Hematopoietic multipotent progenitor cell treated with erythropoietin and hydrocortisone succinate and interleukin-3 and kit ligand, for 8 days (in vitro differentiated cells): ENCODE data around the gene BPIFB2.
A peak's percentile ranks its signal among the peaks of the same experiment; 100 is the strongest.

Experiments used
- DNase-seq: peaks from one replicate; pipeline ENCODE4 v3.0.0-alpha.2; 2015

Gene BPIFB2

GRCh38 chr20:32986331-32986966 is 21.1 kb upstream of the BPIFB2 start:
- no peak for DNase-seq

- no peak for DNase-seq
Measured at GRCh38 chr20:32987044-32987825, 20.3 kb upstream of the BPIFB2 start.

- DNase-seq: no peak
Measured at GRCh38 chr20:32988008-32988407, 19.5 kb upstream of the BPIFB2 start.

- no peak for DNase-seq
Measured at GRCh38 chr20:32989507-32990283, 17.8 kb upstream of the BPIFB2 start.

GRCh38 chr20:32990426-32990825 is 17.1 kb upstream of the BPIFB2 start:
- DNase-seq: no peak

- DNase-seq: no peak
Measured at GRCh38 chr20:32991383-32991782, 16.1 kb upstream of the BPIFB2 start.

GRCh38 chr20:32991792-32992641 is 15.5 kb upstream of the BPIFB2 start:
- no peak for DNase-seq

- no peak for DNase-seq
Measured at GRCh38 chr20:32993496-32994050, 13.9 kb upstream of the BPIFB2 start.

GRCh38 chr20:32995802-32996201 is 11.7 kb upstream of the BPIFB2 start:
- no peak for DNase-seq

GRCh38 chr20:32997431-32997830 is 10.1 kb upstream of the BPIFB2 start:
- DNase-seq: no peak

- DNase-seq: no peak
Measured at GRCh38 chr20:32999603-33000250, 7.8 kb upstream of the BPIFB2 start.

- no peak for DNase-seq
Measured at GRCh38 chr20:33000802-33001466, 6.6 kb upstream of the BPIFB2 start.

GRCh38 chr20:33002087-33002808 is 5.3 kb upstream of the BPIFB2 start:
- no peak for DNase-seq

GRCh38 chr20:33004141-33004751 is 3.3 kb upstream of the BPIFB2 start, which contains the start of gene SUN5:
Gene SUN5 (minus strand): TSS chr20:33004433. CDS start chr20:33004340, 93 bp downstream.
- no peak for DNase-seq

- DNase-seq: peak; percentile 44
Measured at GRCh38 chr20:33005132-33005566, 2.4 kb upstream of the BPIFB2 start.

- no peak for DNase-seq
Measured at GRCh38 chr20:33005908-33006775, 1.4 kb upstream of the BPIFB2 start.

- no peak for DNase-seq
Measured at GRCh38 chr20:33006776-33007375, 628 bp upstream of the BPIFB2 start.
